Measurements from ENCODE around the gene PVALB.

The PVALB gene

DNA sequence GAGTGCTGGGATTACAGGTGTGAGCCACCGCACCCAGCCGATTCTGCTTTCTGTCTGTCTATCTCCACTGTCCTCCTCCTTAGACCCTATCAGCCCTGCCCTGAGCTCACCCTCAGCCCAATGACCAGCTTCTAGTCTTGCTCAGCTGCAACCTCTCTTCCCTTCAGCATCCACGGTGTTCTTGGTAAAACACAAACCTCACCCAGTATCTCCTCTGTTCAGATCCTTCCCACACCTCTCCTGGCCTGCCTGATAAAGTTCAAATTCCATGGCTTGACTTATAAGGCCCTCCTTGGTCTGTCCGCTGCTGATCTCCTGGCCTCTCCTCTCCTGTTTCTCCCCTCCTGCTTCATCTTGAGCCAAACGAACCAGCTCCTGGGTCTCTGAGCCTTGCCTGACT, 29.4 kb upstream of the PVALB start:
- no peak for DNase-seq

- no peak for DNase-seq
Measured at GRCh38 chr22:36840106-36840505, 23.3 kb upstream of the PVALB start.

DNA sequence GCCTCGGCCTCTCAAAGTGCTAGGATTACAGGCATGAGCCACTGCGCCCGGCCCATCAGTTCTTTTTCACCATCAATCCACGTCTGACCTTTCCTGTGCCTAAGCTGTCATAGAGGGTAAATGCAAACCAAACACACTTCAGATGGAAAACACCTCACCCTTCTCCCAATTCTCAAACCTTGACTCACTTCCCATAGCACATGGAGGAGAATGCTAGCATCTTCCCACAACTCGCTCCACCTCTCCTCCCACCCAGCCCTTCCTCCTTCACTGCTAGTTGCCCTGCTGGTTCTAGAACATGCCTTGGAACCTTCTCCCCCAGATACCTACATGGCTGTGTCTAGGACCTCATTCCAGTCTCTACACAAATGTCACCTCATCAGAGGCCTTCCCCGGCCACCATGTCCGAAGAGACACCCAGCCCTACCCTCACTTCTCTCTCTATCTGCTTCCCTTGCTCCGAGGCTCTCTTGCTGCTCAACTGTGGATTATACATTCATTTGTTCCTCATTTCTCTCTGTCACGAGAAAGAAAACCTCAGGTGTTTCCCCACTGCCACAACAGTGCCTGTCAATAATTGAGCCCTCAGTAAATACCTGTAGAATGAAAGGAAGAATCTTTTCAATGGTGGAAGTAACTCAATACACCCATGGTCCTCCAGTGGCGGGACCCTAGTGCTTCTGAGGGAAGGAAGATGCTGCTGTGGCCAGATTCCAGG, 22.7 kb upstream of the PVALB start:
- no peak for DNase-seq

GRCh38 chr22:36838119-36839030, 21.5 kb upstream of the PVALB start:
- DNase-seq: no peak

DNA sequence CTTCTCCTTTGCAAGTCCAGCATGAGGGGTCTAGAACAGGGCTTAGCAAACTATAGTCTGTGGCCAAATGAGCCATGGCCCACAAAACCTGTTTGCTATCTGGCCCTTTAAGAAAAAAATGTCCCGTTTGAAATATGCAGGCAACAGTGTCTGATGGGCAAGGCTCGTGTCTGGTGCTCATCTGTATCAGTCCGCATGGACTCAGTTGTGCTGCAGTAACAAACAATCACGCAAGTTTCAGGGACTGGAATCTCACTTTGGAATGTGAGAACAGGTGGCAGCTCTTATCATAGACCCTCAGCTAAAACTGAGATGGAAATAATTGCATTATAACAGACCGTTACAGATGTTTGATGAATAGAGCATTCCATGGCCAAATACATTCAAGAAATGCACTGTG, 19.1 kb upstream of the PVALB start:
- DNase-seq: no peak

DNA sequence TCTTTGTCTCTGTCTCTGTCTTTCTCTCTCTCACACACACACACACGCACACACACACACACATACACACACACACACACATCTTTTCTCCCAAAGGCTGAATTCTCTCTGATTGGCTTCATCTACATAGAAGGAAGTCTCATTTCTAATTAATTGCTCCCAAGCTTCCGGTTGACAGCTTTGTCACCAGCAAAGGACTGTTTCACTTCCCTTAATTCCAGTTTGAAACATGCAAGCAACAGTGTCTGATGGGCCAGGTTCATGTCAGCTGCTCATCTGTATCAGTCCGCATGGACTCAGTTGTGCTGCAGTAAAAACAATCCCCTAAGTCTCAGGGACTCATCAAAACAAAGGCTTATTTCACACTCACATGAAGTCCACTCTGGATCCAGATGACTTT, 16.2 kb upstream of the PVALB start:
- no peak for DNase-seq

- DNase-seq: no peak
Measured at GRCh38 chr22:36831717-36832116, 14.9 kb upstream of the PVALB start.

GRCh38 chr22:36831206-36831605, 14.4 kb upstream of the PVALB start:
- DNase-seq: no peak

GRCh38 chr22:36830601-36831000, 13.8 kb upstream of the PVALB start:
- DNase-seq: no peak

GRCh38 chr22:36829370-36830002, 12.7 kb upstream of the PVALB start:
- no peak for DNase-seq

DNA sequence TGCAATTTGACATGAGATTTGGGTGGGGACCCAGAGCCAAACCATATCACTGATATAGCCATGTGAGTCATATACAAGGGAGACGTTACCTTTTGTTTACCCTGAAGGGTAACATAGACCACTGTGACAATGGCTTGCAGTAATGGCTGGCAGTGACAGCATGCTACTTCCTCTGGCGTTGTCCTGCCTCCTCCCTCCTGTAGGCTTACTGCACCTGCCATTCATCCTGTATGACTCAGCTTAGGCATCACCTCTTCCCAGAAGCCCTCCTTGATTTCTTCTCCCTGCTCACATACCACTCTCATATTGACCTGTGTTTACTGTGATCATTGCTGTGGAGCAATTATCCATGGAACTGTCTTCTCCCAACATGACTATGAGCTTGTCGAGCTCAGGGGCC, 12.0 kb upstream of the PVALB start:
- DNase-seq: no peak

DNA sequence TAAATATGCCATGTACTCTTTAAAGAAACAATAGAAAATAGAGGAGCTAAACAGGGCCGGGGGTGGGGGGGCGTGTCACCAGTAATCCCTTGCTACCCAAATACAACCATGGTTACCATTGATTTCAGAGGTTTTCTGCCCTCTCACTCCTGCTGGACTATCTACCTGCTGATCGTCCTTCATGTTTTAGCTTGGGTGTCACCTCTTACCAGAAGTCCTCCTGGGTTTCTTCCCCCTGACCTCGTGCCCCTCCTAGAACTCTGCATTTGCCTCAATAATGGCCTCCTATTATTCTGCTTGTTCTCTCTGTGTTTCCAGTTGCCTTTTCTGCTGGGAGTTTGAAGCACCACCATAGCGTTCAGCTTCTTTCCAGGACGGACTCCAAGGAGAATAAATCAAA, 9.4 kb upstream of the PVALB start:
- DNase-seq: no peak

- DNase-seq: no peak
Measured at GRCh38 chr22:36824655-36825054, 7.8 kb upstream of the PVALB start.

- peak in 1 of 2 experiments; percentile 36 for DNase-seq
Measured at GRCh38 chr22:36823186-36823839, 6.5 kb upstream of the PVALB start.

DNA sequence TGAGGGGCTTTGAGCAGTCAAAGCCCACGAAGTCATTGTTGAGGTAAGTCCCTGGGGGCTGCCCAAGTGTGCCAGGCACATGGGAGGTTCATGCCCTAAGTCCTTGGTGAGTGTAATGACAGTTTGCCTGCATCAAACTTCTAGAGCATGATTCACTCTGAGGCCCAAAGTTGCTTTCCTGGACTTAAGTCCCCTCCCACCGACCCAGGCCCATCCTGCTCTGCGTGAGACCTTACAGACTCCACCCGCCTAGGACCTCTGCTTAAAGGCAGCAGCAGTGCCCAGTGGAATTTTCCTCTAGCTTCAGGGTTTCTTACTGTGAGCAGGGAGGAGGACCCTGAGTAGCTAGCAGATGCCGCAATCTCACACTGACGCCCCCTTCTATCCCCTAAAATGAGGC, 5.7 kb upstream of the PVALB start:
- DNase-seq: no peak

DNA sequence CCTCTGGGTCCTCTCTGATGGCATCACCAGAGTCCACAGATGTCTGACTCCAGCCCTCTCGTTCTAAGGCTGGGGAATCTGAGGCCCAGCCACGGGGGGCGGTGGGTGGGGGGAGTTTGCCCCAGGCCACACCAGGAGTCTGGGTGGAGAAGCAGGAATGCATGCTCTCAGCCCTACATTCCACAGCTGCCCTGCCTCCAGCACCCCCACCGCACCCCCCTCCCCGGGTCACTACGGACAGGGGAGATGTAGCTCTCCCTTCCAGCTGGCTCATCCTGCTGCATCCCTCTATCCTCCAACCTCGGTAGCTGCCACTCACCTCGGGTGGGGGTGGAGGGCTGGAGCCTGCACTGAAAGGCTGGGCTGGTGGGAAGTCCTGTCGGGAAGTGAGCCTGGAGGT, 2.3 kb upstream of the PVALB start:
- DNase-seq: no peak

- no peak for DNase-seq
Measured at GRCh38 chr22:36818010-36818642, 1.3 kb upstream of the PVALB start.

- DNase-seq: no peak
Measured at GRCh38 chr22:36817525-36817848, 652 bp upstream of the PVALB start.

- DNase-seq: no peak
Measured at GRCh38 chr22:36816339-36816635, 548 bp downstream of the PVALB start.

- no peak for DNase-seq
Measured at GRCh38 chr22:36815558-36816338, 1.1 kb downstream of the PVALB start.

GRCh38 chr22:36814801-36815200, 2.0 kb downstream of the PVALB start:
- DNase-seq: no peak

GRCh38 chr22:36811094-36811800, 5.6 kb downstream of the PVALB start:
- no peak for DNase-seq
